Fibroblast of pulmonary artery (primary cell): Measurements from ENCODE around the gene GEMIN7.

Experiments used
- DNase-seq: peaks from one replicate; pipeline ENCODE4 v3.0.0-alpha.2; 2010; ENCODE audit warnings: low read depth
- H3K4me3 ChIP-seq: replicated peaks from 2 replicates; pipeline ENCODE4 v1.5.1; 2011; ENCODE audit warnings: low read depth, mild to moderate bottlenecking, control low read depth, low read length, moderate library complexity
- TF ChIP-seq, protein P1 (sequence below): IDR thresholded peaks from 2 replicates; pipeline ENCODE4 v1.5.1; 2011; ENCODE audit warnings: mild to moderate bottlenecking, control low read depth, low read length, inconsistent platforms; ENCODE audit errors: missing control alignments

GEMIN7 gene

DNA sequence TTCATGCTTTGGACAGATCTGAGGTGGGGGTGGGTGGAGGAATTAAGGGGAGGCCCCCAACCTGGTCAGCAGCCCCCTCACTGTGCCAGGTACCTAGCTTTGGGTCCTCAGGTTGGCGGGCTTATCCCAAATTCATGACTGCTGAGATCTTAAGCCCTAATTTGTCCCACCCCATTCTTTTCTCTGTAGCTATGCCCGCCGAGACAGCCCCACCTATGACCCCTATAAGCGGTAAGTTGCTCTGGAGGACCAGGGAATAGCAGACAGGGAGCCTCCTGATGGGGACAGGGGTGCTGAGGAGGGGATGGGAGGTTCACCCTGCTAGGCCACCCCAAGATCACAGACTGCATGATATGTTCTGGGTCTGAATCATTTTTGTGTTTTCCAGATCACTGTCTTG lies 17.1 kb upstream of the GEMIN7 start:
- H3K4me3 ChIP-seq, result no peak overlapping the region
- TF ChIP-seq, protein P1, sequence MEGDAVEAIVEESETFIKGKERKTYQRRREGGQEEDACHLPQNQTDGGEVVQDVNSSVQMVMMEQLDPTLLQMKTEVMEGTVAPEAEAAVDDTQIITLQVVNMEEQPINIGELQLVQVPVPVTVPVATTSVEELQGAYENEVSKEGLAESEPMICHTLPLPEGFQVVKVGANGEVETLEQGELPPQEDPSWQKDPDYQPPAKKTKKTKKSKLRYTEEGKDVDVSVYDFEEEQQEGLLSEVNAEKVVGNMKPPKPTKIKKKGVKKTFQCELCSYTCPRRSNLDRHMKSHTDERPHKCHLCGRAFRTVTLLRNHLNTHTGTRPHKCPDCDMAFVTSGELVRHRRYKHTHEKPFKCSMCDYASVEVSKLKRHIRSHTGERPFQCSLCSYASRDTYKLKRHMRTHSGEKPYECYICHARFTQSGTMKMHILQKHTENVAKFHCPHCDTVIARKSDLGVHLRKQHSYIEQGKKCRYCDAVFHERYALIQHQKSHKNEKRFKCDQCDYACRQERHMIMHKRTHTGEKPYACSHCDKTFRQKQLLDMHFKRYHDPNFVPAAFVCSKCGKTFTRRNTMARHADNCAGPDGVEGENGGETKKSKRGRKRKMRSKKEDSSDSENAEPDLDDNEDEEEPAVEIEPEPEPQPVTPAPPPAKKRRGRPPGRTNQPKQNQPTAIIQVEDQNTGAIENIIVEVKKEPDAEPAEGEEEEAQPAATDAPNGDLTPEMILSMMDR, result no peak

DNA sequence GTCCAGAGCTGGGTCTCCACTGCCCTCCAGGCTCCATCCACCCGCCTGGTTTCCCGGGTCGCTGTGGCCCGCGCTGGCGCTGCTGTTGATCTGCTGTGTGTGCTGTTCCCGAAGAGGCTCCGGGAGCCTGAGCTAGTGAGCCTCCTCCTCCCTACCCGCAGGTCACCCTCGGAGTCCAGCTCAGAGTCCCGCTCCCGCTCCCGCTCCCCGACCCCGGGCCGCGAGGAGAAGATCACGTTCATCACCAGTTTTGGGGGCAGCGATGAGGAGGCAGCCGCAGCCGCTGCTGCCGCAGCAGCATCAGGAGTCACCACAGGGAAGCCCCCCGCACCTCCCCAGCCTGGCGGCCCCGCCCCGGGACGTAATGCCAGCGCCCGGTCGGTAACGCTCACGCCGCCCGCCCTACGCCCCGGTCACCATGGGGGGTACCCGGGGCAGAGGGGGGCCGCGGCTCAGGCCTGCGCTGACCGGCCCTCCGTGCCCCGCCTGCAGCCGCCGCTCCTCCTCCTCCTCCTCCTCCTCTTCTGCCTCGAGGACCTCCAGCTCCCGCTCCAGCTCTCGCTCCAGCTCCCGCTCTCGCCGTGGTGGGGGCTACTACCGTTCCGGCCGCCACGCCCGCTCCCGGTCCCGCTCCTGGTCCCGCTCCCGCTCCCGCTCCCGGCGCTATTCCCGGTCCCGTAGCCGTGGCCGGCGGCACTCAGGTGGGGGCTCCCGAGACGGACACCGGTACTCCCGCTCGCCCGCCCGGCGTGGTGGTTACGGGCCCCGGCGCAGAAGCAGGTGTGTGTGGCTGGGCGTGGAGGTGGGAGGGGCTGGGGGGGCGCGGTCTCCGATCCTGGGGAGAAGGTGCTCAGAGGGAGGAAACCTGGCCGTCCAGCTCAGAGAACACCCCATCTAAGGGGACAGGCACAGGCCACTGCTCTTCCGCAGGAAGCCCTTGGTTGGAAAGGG lies 14.9 kb upstream of the GEMIN7 start:
- no peak overlapping the region for H3K4me3 ChIP-seq
- TF ChIP-seq, protein P1, result no peak
- no peak for DNase-seq

More for the DNA sequence above, 17.1 kb upstream of the GEMIN7 start:
- no peak for DNase-seq

DNA sequence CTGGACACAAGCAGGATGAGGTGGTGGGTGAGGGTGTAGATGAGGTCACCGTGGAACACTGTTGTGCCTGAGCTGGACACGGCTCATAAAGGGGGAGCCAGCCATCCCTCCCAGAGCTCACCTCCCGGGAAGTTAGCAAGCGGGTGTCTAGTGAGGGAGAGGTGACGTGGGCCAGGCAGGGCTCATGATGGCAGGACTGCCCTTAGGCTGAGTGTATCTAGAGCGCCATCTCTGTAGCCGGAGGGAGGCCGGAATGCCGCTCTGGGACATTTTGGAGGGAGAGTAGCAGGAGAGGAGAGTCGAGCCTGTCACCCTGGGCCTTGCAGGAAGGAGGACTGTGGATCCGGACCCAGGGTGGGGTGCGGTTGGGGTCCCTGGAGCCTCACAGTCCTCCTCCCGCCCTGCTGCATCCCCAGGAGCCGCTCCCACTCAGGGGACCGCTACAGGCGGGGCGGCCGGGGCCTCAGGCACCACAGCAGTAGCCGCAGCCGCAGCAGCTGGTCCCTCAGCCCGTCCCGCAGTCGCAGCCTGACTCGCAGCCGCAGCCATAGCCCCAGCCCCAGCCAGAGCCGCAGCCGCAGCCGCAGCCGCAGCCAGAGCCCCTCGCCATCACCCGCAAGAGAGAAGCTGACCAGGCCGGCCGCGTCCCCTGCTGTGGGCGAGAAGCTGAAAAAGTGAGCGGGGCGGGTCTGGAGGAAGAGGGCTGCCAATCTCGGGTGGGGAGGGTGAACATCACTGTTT lies 12.0 kb upstream of the GEMIN7 start:
- TF ChIP-seq, protein P1, result no peak
- DNase-seq, result no peak
- H3K4me3 ChIP-seq, result no peak overlapping the region

DNA sequence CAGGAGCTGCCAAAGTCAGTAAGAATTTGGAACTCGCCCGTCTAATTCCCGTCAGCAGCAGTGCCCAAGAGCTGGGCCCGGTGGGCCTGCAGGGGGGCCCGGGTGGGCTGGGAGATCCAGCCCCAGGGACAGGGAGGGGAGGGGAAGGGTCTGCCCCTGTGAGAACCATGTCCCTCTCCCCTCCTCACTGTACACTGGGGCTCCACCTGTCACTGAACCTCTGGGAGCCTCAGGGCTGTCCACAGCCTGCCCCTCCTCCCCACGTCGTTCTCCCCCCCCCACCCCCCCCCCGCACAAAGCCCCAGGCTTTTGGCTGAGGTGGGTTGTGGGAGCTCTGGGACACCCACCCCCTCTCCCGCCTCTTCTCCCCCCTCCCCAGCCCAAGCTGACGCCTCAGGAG lies 11.0 kb upstream of the GEMIN7 start:
- TF ChIP-seq, protein P1, result no peak
- no peak for DNase-seq
- no peak overlapping the region for H3K4me3 ChIP-seq

DNA sequence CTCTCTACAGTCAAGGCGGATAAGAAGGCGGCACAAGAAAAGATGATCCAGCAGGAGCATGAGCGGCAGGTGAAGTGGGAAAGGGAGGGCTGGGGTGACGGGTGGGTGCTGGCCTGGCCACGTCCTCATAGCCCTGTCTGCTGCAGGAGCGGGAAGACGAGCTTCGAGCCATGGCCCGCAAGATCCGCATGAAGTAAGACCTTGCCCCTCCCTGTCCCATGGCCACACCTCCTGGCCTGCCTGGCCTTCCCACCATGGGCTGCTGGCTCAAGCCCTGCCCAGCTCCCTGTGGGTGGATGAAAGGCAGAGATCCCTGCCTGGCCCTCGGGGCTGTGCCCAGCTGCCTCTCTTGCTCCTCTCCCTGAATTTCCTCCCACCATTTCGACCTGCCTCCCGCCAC lies 10.0 kb upstream of the GEMIN7 start:
- TF ChIP-seq, protein P1, result no peak
- no peak for DNase-seq
- H3K4me3 ChIP-seq, result no peak overlapping the region

DNA sequence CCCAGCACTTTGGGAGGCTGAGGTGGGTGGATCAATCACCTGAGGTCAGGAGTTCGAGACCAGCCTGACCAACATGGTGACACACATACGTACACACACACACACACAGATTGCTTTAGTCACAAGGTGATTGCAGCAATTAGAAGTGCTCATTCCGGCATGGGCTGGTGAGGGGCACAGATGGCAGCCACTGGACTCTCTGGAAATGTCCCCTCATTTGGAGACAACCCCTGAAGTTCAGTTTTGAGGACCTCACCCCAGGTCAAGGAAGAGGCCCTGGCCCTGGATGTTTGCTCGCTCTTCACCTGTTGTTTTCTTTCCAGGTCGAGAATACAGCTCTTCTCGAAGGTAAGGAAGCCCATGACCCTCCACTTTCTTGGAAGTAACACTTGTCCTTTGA lies 8.8 kb upstream of the GEMIN7 start:
- no peak for DNase-seq
- TF ChIP-seq, protein P1, result no peak
- no peak overlapping the region for H3K4me3 ChIP-seq
